Measurements from ENCODE around the gene OSBPL10.

- TF ChIP-seq NRF1 (IDR thresholded peaks at IDR 0.05; ENCODE audit: low read depth, low read length) (no peak), CTBP2 (IDR thresholded peaks at IDR 0.05; ENCODE audit: borderline replicate concordance, insufficient read depth, insufficient read length, low read length) (no peak), POLR2A (IDR thresholded peaks at IDR 0.05; ENCODE audit: control extremely low read depth in 1 of 2, low read depth in 2 of 2, low read length in 2 of 2) (no peak), SP1 (IDR thresholded peaks at IDR 0.05; ENCODE audit: low read depth, low read length) (no peak), GTF2F1 (IDR thresholded peaks at IDR 0.05; ENCODE audit: borderline replicate concordance, low read depth, low read length) (no peak), POU5F1 (IDR thresholded peaks at IDR 0.05; ENCODE audit: low read depth, low read length) (no peak)
- TF ChIP-seq, protein P1, sequence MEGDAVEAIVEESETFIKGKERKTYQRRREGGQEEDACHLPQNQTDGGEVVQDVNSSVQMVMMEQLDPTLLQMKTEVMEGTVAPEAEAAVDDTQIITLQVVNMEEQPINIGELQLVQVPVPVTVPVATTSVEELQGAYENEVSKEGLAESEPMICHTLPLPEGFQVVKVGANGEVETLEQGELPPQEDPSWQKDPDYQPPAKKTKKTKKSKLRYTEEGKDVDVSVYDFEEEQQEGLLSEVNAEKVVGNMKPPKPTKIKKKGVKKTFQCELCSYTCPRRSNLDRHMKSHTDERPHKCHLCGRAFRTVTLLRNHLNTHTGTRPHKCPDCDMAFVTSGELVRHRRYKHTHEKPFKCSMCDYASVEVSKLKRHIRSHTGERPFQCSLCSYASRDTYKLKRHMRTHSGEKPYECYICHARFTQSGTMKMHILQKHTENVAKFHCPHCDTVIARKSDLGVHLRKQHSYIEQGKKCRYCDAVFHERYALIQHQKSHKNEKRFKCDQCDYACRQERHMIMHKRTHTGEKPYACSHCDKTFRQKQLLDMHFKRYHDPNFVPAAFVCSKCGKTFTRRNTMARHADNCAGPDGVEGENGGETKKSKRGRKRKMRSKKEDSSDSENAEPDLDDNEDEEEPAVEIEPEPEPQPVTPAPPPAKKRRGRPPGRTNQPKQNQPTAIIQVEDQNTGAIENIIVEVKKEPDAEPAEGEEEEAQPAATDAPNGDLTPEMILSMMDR (IDR thresholded peaks at IDR 0.05; ENCODE audit: control extremely low read depth in 1 of 3, insufficient read depth in 1 of 3, low read depth in 1 of 3, low read length in 3 of 3): no peak
Observed at GRCh38 chr3:31927811-31928210, 53.3 kb downstream of the OSBPL10 start.
